NCI-H187 (cell line): ENCODE measurements around the gene HSPA8.

Experiments
- DNase-seq, 2 experiments: peaks; one replicate each; lab custom pipeline; 2025; lab: John Stamatoyannopoulos, UW

The HSPA8 gene

GRCh38 chr11:123047266-123047946, 14.5 kb downstream of the HSPA8 start:
- no peak for DNase-seq

- no peak for DNase-seq
These were observed 15.3 kb downstream of the HSPA8 start for GRCh38 chr11:123046473-123047259.

GRCh38 chr11:123045101-123045500, 16.8 kb downstream of the HSPA8 start:
- DNase-seq, result no peak

GRCh38 chr11:123041185-123041584, 20.8 kb downstream of the HSPA8 start:
- no peak for DNase-seq

- no peak for DNase-seq
These were observed 21.9 kb downstream of the HSPA8 start for GRCh38 chr11:123040111-123040432.

GRCh38 chr11:123035831-123036230, 26.1 kb downstream of the HSPA8 start:
- DNase-seq, result no peak

GRCh38 chr11:123034597-123034996, 27.3 kb downstream of the HSPA8 start:
- no peak for DNase-seq

GRCh38 chr11:123033895-123034294, 28.0 kb downstream of the HSPA8 start:
- no peak for DNase-seq

- no peak for DNase-seq
These were observed 31.4 kb downstream of the HSPA8 start for GRCh38 chr11:123030517-123030916.

- peak in 1 of 2 experiments; percentile 2 for DNase-seq
These were observed 41.0 kb downstream of the HSPA8 start for GRCh38 chr11:123020968-123021367.

GRCh38 chr11:123018702-123019101, 43.2 kb downstream of the HSPA8 start:
- DNase-seq, result no peak

- no peak for DNase-seq
These were observed 50.4 kb downstream of the HSPA8 start for GRCh38 chr11:123011510-123011909.
